Nephron (organoid): Measurements from ENCODE around the gene ATXN1.
A peak's percentile ranks its signal among the peaks of the same experiment; 100 is the strongest.

Source experiments
- H3K27ac Mint-ChIP-seq, 3 experiments: 2 replicates each; pipeline ENCODE4 v1.8.0; 2020; ENCODE audit warnings: mixed read lengths in 3 of 3, mild to moderate bottlenecking in 2 of 3, moderate library complexity in 1 of 3
- H3K27me3 Mint-ChIP-seq: 2 replicates; pipeline ENCODE4 v1.8.0; 2021; ENCODE audit warnings: low read depth, mild to moderate bottlenecking, moderate library complexity, mixed read lengths
- H3K36me3 Mint-ChIP-seq: 2 replicates; pipeline ENCODE4 v1.8.0; 2020; ENCODE audit warnings: low read depth, mixed read lengths
- H3K4me1 Mint-ChIP-seq: 2 replicates; pipeline ENCODE4 v1.8.0; 2020; ENCODE audit warnings: mixed read lengths
- H3K4me3 Mint-ChIP-seq, 3 experiments: 2 replicates each; pipeline ENCODE4 v1.8.0; 2020; ENCODE audit warnings: mild to moderate bottlenecking in 3 of 3, mixed read lengths in 3 of 3, moderate library complexity in 2 of 3
- H3K9me3 Mint-ChIP-seq: 2 replicates; pipeline ENCODE4 v1.8.0; 2020; ENCODE audit warnings: mixed read lengths
- CTCF ChIP-seq, 3 experiments: fragments of 200-600 bp; sonication (generic); IDR thresholded peaks; one replicate each; pipeline ENCODE4 v1.5.0; 2021; ENCODE audit warnings: antibody characterized with exemption in 3 of 3; ENCODE audit not compliant: unreplicated experiment in 3 of 3

The ATXN1 gene

GRCh38 chr6:16258709-16259075 is 502.6 kb downstream of the ATXN1 start:
- no peak for TF ChIP-seq CTCF (IDR thresholded peaks at IDR 0.05; ENCODE audit: unreplicated experiment in 3 of 3)
- Mint-ChIP-seq H3K27ac (peak overlapping the region; percentile 45 to 85 (median 78)), H3K4me3 (no peak overlapping the region)

GRCh38 chr6:16257999-16258708 is 503.1 kb downstream of the ATXN1 start:
- Mint-ChIP-seq H3K4me1 (peaks cover 16% of the 10 kb centered on the region), H3K27me3 (peaks cover 18% of the 10 kb centered on the region), H3K9me3 (no peaks in the 10 kb centered on the region), H3K27ac (peak overlapping the region; percentile 45 to 85 (median 78)), H3K4me3 (no peak overlapping the region), H3K36me3 (no peaks in the 10 kb centered on the region)
- TF ChIP-seq CTCF (IDR thresholded peaks at IDR 0.05; ENCODE audit: unreplicated experiment in 3 of 3) = no peak

More at GRCh38 chr6:16258709-16259075, 502.6 kb downstream of the ATXN1 start:
- no peaks in the 10 kb centered on the region for H3K9me3 Mint-ChIP-seq
- peaks cover 16% of the 10 kb centered on the region for H3K4me1 Mint-ChIP-seq
- no peaks in the 10 kb centered on the region for H3K36me3 Mint-ChIP-seq
- H3K27me3 Mint-ChIP-seq = peaks cover 14% of the 10 kb centered on the region

- H3K9me3 Mint-ChIP-seq = no peaks in the 10 kb centered on the region
- no peak for TF ChIP-seq CTCF (IDR thresholded peaks at IDR 0.05; ENCODE audit: unreplicated experiment in 3 of 3)
- H3K36me3 Mint-ChIP-seq = no peaks in the 10 kb centered on the region
- no peak overlapping the region for H3K27ac Mint-ChIP-seq
- no peak overlapping the region for H3K4me3 Mint-ChIP-seq
- H3K4me1 Mint-ChIP-seq = peaks cover 16% of the 10 kb centered on the region
- H3K27me3 Mint-ChIP-seq = peaks cover 21% of the 10 kb centered on the region
These were observed 504.5 kb downstream of the ATXN1 start for GRCh38 chr6:16256781-16257180.

- Mint-ChIP-seq H3K36me3 (no peaks in the 10 kb centered on the region), H3K27me3 (peaks cover 27% of the 10 kb centered on the region), H3K27ac (no peak overlapping the region), H3K4me3 (no peak overlapping the region), H3K9me3 (no peaks in the 10 kb centered on the region), H3K4me1 (peaks cover 16% of the 10 kb centered on the region)
- no peak for TF ChIP-seq CTCF (IDR thresholded peaks at IDR 0.05; ENCODE audit: unreplicated experiment in 3 of 3)
These were observed 506.7 kb downstream of the ATXN1 start for GRCh38 chr6:16254535-16254934.

GRCh38 chr6:16253399-16254144 is 507.7 kb downstream of the ATXN1 start:
- TF ChIP-seq CTCF (IDR thresholded peaks at IDR 0.05; ENCODE audit: unreplicated experiment in 3 of 3) = no peak
- Mint-ChIP-seq H3K27ac (no peak overlapping the region), H3K4me1 (peaks cover 16% of the 10 kb centered on the region), H3K9me3 (no peaks in the 10 kb centered on the region), H3K4me3 (no peak overlapping the region), H3K27me3 (peaks cover 29% of the 10 kb centered on the region), H3K36me3 (no peaks in the 10 kb centered on the region)
